NOMO-1 treated with DMSO at 0.1 percent for 48 hours (cell line): Measurements from ENCODE around the gene NCAPD2.
"Not testable (repeated sequence)": the region's sequence is repeated elsewhere in the genome, so short reads cannot be mapped to it uniquely, and the experiment has no call there.

ENCODE experiments used
- DNase-seq: peaks from one replicate; lab custom pipeline; 2025; ENCODE audit not compliant: unreplicated experiment; lab: John Stamatoyannopoulos, UW

Gene NCAPD2

DNA sequence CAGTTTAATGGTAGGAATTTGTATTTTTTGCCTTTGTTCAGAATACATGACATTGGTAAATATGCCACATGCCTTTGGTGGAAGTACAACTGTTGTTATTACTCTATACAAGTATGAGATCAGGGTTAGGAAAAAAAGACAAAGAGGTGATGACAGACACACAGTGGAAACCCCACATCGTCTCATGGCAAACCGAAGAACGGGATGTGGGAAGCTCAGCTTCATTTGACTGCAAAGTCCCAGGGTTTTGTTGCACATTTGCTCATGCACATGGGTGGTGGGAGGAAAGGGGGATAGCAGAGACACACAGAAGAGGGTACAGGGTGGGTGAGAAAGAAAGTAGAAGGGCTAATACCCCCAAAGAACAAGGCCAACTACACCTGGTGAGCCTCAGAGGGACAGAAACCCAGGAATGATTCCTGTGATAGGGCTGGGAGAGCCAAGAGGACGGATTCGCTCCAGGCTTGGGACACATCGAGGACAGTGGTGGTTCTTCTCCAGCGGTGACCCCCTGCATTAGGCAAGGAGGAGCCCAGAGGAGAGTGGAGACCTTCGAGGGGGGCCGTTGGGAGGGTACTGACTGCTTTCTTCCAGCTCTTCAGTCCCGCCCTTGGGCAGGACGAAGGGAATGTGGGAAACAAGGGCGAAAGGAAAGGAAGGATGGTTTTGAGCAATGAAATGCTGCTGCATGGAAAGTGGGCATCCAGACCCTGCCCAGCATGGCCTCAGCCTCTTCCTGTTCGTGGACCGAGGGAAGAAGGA is 31.5 kb upstream of the NCAPD2 start:
- no peak for DNase-seq

DNA sequence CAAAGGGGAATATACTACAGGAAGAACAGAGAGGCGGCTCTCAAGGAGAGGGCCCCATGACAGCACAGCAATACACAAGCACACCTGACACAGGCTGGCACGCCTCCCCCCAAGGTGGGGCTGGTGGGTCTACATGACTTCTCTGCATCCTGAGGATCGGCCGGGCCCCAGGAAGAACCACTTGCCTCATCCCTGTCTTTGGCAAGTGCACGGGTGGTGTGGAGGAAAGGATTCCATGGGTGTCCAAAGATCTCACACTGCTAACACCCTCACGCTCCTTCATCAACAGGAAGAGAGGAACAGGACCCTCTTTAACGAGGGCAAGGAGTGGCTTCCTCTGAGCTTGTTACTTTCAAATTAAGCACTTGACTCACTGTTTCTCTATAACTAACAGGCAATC is 30.7 kb upstream of the NCAPD2 start:
- DNase-seq, result no peak

DNA sequence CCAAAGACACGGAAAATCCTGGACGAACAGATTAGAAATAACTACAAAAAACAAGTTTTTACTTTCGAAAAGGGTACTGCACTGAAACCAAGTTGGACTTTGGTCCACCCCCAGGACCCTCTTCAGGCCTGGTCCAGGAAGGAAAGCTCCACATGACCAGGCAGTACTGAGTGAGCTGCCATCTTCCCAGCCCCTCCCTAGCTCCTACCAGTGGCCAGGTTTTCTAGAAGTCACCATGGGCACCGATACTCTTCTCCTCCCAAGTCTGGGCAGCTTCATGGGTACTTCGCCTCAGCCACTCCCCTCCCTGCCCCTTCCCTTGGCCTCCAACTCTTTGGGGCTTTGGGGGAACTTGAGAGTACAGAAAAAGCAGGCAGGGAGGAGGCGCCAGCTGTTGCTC is 30.0 kb upstream of the NCAPD2 start:
- no peak for DNase-seq

DNA sequence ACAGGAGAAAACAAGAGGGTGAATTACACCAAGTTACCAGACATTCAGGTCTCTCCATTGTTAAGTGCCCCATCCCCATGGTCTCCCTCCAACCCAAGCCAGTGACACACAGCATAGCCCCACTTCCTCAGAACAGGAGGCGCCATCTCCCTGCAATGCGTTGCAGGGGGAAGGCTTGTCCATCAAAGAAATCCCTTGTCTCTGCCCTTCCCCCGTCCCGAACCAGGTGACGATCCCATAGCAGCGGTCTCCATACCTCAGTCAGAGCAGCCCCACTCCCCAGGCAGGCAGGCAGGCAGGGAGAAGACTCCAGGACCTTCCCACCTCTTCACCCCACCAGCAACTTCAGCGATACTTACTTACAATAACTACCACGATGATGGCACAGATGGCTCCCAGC is 29.4 kb upstream of the NCAPD2 start:
- no peak for DNase-seq

DNA sequence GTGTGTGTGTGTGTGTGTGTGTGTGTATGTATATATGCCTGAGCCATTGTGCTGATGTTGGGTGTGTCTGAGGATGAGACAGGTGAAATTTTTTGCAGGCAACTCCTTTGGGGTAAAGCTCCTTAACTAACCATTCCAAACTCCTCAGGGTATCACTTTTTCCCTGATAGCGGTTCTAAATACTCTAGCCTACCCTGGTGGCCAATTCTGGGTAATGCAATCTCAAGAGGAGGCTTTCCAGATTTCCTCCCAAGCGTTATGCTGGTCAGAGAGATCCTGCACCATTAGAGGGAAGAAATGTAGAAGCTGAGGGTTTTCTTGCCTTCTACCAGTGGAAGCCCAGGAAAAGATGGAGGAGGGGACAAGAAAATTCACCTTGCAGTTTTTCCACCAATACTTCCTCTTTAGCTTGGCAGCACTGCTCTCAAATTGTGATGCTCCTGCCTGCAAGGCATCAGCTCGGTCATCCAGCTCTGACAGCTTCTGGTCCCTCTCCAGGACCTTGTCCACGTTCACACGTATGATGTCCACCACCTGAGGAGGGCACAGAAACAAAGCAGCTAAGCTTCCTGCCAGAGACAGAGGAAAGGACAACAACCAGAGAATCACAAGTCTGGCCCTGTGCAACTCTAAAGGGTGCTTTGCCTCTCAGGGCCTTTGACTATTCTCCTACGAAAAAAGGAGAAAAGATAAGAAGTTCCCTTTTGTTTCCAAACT is 28.3 kb upstream of the NCAPD2 start:
- peak; percentile 58 for DNase-seq

DNA sequence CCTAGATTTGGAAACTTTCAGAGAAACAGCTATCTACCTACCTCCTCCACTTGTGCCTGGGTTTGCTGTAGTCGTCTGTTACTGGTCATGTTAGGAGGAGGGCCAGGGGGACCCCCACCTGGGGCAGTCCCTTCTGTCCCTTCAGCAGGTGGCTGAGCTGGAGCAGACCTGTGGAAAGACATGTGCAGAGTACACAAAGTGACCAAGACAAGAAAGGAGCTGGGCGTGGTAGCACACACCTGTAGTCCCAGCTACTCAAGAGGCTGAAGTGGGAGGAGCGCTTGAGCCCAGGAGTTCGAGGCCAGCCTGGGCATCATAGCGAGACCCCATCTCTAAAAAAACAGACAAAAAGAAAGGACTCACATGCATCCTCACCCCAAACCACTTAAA is 27.7 kb upstream of the NCAPD2 start:
- DNase-seq, result no peak

DNA sequence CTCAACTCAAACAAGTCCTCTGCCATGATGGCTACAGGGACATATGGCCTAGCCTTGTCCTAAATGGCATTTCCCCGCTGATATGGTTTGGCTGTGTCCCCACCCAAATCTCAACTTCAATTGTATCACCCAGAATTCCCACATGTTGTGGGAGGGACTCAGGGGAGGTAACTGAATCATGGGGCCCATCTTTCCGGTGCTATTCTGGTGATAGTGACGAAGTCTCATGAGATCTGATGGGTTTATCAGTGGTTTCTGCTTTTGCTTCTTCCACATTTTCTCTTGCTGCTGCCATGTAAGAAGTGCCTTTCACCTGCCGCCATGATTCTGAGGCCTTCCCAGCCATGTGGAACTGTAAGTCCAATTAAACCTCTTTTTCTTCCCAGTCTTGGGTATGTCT is 27.2 kb upstream of the NCAPD2 start:
- DNase-seq, result not testable (repeated sequence)

DNA sequence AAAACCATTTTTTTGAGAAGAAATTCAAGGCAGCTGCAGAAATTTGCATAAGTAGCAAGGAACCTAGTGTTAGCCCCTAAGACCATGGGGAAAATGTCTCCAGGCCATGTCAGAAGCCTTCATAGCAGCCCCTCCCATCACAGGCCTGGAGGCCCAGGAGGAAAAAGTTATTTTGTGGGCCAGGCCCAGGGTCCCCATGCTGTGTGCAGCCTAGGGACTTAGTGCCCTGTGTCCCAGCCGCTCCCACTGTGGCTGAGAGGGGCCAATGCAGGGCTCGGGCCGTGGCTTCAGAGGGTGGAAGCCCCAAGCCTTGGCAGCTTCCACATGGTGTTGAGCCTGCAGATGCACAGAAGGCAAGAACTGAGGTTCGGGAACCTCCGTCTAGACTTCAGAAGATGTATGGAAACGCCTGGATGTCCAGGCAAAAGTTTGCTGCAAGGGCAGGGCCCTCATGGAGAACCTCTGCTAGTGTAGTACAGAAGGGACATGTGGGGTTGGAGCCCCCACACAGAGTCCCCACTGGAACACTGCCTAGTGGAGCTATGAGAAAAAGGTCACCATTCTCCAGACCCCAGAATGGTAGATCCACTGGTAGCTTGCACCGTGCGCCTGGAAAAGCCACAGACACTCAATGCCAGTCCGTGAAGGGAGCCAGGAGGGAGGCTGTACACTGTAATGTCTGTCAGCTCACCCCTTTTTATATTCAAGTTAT is 26.2 kb upstream of the NCAPD2 start:
- not testable (repeated sequence) for DNase-seq

DNA sequence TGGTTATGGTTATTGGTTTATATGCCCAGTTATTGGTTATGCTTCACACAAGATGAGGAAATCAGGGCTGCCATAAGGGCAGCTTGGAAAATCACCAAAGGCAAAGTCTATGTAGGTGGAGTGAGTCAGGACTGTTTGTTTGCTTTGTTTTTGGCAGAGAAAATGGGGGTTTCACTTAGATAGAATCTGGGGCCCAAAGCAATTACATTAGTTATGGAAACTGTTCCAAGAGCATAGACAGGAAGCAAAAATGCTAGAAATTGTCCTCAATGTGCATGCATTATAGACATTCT is 25.7 kb upstream of the NCAPD2 start:
- no peak for DNase-seq

DNA sequence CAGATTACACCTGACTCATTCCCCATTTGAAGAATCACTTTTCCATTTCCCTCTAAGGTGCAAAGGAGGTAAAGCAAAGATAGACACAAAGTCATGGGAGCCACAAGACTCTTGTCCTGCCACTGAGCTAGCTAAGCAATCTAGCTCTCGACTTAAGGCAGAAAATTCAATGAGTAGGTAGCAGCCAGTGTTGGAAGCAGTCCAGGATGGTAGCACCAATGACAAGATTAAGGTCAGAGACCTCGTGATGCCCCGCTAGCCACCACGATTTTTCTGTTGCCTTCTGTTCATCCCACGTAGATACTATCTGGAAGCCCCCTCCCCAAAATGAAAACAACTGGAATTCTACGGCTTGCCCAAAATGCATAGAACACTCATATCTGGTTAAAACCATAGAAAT is 24.8 kb upstream of the NCAPD2 start:
- no peak for DNase-seq

DNA sequence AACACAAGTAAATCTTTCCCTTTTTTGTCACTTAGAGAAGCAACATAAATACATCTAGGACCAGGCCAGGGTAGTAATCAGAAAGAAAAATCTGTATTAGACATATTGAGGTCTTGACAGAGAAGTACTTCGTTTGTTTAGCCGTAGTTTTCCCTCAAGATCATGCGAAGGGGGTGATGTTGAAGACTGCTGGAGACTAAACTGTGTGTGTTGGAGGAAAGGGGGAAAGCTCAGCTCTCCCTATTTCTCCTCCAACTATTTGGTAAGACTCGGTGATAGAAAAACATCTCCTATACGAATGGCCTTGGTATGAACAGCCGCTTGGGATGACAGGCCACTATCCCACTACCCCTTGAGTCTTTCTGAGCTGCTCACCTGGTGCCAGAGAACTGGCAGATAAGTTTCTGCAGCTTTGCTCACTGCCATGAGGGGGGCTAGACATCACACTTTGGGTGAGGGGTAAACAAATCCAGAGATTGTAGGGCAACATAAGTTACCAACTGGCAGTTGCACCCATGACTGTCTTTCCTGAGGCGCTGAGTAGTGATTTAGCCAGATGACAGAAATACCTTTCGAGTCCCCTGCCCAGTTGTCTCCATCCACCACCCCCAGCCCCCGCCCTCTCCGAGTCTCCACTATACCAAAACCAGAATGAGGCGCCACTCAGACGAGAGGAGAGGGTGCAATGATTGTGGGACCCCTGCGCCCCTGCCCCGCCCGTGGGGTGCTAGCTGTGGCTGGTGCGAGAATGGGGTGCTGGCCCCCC is 24.1 kb upstream of the NCAPD2 start:
- no peak for DNase-seq

DNA sequence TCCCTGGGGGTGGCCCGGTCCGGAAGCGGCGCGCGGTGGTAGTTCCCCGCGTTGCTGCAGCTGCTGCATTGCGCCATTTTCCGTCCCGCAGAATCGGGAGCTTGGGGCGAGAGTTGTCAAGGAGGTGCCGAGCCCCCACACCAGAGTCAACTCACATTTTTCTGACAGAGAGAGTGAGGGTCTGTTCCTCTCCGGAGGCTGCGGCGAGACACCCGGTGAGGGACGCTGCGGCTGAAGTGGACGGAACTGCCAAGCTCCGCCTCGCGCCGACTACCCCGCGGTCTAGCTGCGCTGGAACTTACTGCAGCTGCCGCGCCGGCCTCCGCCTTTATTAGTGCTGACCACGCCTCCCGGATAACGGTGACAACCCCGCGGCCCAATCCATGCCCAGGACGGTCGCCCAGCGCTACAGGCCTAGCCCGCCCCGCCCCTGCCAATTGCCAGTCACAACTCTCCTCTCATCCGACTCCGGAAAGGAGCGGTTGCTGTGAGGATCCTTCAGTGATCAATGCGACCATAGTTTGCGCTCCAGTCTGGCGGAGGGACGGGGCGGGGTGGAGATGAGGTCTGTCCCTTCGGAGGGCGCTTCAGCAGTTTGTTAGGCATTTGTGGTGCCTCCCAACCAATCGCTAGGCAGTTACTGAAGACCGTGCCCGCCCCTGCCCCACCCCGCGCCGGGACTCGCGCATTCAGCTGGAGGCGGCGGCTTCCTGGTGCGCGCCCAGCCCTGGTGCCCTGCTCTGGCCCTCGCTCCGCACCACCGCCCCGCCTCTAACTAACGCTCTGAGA is 23.3 kb upstream of the NCAPD2 start, which contains the start of gene VAMP1:
TSS of gene VAMP1 (minus strand) at position 303 of the 789 bp plus-strand sequence. CDS start at position 157, 146 bp downstream.
- DNase-seq, result peak; percentile 98

DNA sequence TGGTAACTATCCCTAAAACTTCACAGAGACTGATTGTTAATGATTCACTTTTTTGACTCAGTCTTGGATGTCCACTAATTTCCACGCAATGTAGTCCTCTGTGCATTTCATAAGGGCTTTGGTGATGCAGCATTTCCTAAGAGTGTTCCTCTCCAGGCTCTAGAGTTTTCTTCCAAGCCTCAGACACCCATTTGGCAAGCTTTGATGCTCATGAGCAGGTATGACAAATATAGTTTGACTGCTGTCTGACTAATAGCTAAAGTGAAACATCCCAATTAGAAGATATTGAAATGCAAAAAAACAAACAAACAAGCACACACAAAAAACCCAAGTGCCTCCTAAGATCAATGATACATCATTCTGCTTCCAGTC is 21.9 kb upstream of the NCAPD2 start:
- DNase-seq, result no peak

DNA sequence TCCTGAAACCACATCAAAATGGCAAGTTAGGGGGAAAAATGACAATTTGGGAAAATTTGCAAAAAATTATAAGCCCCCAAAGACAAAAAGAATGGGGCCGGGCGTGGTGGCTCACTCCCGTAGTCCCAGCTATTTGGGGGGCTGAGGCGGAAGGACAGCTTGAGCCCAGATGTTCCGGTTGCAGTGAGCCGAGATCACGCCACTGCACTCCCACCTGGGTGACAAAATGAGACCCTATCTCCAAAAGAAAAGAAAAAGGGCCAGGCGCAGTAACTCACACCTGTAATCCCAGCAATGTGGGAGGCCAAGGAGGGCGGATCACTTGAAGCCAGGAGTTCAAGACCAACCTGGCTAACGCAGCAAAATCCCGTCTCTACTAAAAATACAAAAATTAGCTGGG is 21.4 kb upstream of the NCAPD2 start:
- no peak for DNase-seq

DNA sequence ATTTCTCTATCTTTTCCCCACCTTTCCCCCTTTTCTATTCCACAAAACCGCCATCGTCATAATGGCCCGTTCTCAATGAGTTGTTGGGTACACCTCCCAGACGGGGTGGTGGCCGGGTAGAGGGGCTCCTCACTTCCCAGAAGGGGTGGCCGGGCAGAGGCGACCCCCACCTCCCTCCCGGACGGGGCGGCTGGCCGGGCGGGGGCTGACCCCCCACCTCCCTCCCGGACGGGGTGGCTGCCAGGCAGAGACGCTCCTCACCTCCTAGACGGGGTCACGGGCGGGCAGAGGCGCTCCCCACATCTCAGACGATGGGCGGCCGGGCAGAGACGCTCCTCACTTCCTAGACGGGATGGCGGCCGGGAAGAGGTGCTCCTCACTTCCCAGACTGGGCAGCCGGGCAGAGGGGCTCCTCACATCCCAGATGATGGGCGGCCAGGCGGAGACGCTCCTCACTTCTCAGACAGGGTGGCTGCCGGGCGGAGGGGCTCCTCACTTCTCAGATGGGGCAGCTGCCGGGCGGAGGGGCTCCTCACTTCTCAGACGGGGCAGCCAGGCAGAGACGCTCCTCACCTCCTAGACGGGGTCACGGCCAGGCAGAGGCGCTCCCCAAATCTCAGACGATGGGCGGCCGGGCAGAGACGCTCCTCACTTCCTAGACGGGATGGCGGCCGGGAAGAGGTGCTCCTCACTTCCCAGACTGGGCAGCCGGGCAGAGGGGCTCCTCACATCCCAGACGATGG is 18.5 kb upstream of the NCAPD2 start:
- DNase-seq, result not testable (repeated sequence)

DNA sequence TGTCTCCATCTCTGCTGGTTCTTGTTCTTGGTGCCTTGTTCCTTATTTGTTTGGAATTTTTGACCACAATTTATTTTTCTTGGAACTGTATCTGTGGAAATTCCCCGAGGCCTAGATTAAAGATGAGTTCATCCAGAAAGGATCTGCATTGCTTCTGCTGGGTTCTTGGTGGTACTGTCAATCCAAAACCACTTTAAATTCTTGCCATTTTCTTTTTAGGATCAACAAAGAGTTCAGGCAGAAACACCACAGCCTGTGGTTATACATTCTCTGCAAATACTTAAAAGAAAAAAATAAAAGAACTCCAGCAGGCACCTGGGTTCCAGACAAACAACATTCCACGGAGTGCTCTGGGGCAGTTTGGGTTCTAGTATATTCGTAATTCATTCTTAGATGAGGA is 17.4 kb upstream of the NCAPD2 start:
- no peak for DNase-seq

DNA sequence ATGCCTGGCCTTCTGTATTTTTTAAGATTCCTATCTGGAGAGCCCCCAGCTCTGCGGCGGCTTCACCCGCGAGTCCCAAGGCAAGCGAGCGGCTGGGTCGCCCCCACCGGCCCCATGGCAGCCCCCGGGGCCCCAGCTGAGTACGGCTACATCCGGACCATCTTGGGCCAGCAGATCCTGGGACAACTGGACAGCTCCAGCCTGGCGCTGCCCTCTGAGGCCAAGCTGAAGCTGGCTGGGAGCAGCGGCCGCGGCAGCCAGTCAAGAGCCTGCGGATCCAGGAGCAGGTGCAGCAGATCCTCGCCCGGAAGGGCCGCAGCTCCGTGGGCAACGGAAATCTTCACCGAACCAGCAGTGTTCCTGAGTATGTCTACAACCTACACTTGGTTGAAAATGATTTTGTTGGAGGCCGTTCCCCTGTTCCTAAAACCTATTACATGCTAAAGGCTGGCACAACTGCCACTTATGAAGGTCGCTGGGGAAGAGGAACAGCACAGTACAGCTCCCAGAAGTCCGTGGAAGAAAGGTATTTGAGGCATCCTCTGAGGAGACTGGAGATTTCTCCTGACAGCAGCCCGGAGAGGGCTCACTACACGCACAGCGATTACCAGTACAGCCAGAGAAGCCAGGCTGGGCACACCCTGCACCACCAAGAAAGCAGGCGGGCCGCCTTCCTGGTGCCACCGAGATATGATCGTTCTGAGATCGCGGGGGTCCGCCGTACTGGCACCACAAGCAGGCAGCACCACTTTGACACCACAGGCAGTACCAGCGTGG is 16.1 kb upstream of the NCAPD2 start:
- DNase-seq, result not testable (repeated sequence)

DNA sequence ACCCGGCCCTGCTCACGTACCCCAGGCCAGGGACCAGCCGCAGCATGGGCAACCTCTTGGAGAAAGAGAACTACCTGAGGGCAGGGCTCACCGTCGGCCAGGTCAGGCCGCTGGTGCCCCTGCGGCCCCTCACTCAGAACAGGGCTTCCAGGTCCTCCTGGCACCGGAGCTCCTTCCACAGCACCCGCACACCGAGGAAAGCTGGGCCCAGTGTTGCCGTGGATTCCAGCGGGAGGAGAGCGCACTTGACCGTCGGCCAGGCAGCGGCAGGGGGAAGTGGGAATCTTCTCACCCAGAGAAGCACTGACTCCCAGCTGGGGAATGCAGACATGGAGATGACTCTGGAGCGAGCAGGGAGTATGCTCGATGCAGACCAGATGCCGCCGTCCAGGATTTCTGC is 15.5 kb upstream of the NCAPD2 start:
- DNase-seq, result no peak

DNA sequence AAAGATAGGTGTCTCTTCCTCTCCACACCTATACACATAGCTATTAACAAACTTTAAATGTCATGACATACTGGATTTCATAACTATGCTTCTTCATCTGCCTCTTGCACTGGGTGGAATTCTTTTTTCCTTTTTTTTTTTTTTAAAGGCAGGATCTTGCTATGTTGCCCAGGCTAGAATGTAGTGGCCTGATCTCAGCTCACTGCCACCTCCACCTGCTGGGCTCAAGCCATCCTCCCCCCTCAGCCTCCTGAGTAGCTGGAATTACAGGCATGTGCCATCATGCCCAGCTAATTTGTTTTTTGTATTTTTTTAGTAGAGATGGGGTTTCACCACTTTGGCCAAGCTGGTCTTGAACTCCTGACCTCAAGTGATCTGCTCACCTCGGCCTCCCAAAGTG is 5.7 kb upstream of the NCAPD2 start:
- no peak for DNase-seq
